ENCODE measurements around the gene OR2C1.

OR2C1 gene

GRCh38 chr16:3389663-3390338, 34.1 kb downstream of the OR2C1 start:
- WGBS, 2 experiments (ENCODE audit: insufficient coverage in 2 of 2): 88 to 93% methylated on average over 8 to 9 of the region's 9 CpGs
- H3K36me3 ChIP-seq (ENCODE audit: control insufficient read depth, insufficient read depth, low read length): peaks cover 81% of the 10 kb centered on the region
- peaks cover 9% of the 10 kb centered on the region for H3K9me3 ChIP-seq (ENCODE audit: control insufficient read depth, low read length)

GRCh38 chr16:3400446-3400778, 44.7 kb downstream of the OR2C1 start:
- peaks cover 59% of the 10 kb centered on the region for H3K36me3 ChIP-seq (ENCODE audit: control insufficient read depth, insufficient read depth, low read length)
- whole genome bisulfite sequencing, 2 experiments (ENCODE audit: insufficient coverage in 2 of 2): 0 to 1% methylated on average over 15 of the region's 18 CpGs
- H3K4me1 ChIP-seq (ENCODE audit: control insufficient read depth, insufficient read depth, low read length, poor library complexity, severe bottlenecking): no peaks in the 10 kb centered on the region
- peak overlapping the region; percentile 91 for H3K4me3 ChIP-seq (ENCODE audit: extremely low read depth, insufficient read depth, low read length, poor library complexity, severe bottlenecking)
- H3K27ac ChIP-seq (ENCODE audit: low read depth, low read length, severe bottlenecking): peak overlapping the region; percentile 80
- peaks cover 18% of the 10 kb centered on the region for H3K9me3 ChIP-seq (ENCODE audit: control insufficient read depth, low read length)

More at GRCh38 chr16:3389663-3390338, 34.1 kb downstream of the OR2C1 start:
- Histone ChIP-seq H3K4me1 (ENCODE audit: control insufficient read depth, insufficient read depth, low read length, poor library complexity, severe bottlenecking) (no peaks in the 10 kb centered on the region), H3K27ac (ENCODE audit: low read depth, low read length, severe bottlenecking) (no peak overlapping the region), H3K4me3 (ENCODE audit: extremely low read depth, insufficient read depth, low read length, poor library complexity, severe bottlenecking) (no peak overlapping the region)

GRCh38 chr16:3400779-3401688, 45.3 kb downstream of the OR2C1 start, which contains the start of the genes ZNF174 and ZSCAN32:
Gene ZNF174 (plus strand): TSS chr16:3401215. CDS start chr16:3402005, 790 bp downstream.
Gene ZSCAN32 (minus strand): TSS chr16:3401004. CDS start chr16:3397557, 3,447 bp downstream.
- Histone ChIP-seq H3K4me3 (ENCODE audit: extremely low read depth, insufficient read depth, low read length, poor library complexity, severe bottlenecking) (peak within 1 kb of the TSS; percentile 91), H3K4me1 (ENCODE audit: control insufficient read depth, insufficient read depth, low read length, poor library complexity, severe bottlenecking) (no peaks in the 10 kb centered on the region), H3K9me3 (ENCODE audit: control insufficient read depth, low read length) (peaks cover 24% of the 10 kb centered on the region), H3K27ac (ENCODE audit: low read depth, low read length, severe bottlenecking) (peak within 1 kb of the TSS; percentile 80), H3K36me3 (ENCODE audit: control insufficient read depth, insufficient read depth, low read length) (peaks cover 61% of the 10 kb centered on the region)
- WGBS, 2 experiments (ENCODE audit: insufficient coverage in 2 of 2): 0 to 1% methylated on average over 90 to 95 of the region's 95 CpGs

- Histone ChIP-seq H3K9me3 (ENCODE audit: control insufficient read depth, low read length) (peaks cover 31% of the 10 kb centered on the region), H3K27ac (ENCODE audit: low read depth, low read length, severe bottlenecking) (peak overlapping the region; percentile 52), H3K36me3 (ENCODE audit: control insufficient read depth, insufficient read depth, low read length) (peaks cover 61% of the 10 kb centered on the region), H3K4me3 (ENCODE audit: extremely low read depth, insufficient read depth, low read length, poor library complexity, severe bottlenecking) (peak overlapping the region; percentile 91), H3K4me1 (ENCODE audit: control insufficient read depth, insufficient read depth, low read length, poor library complexity, severe bottlenecking) (no peaks in the 10 kb centered on the region)
- WGBS, 2 experiments (ENCODE audit: insufficient coverage in 2 of 2): 15 to 39% methylated on average over 10 to 14 of the region's 17 CpGs
Observed at GRCh38 chr16:3401719-3402397, 46.2 kb downstream of the OR2C1 start.

Data from mesodermal cell (in vitro differentiated cells).